HepG2 (cell line): Measurements from ENCODE around the gene GNMT. TPM values are rescaled to one million over a fixed set of nuclear protein-coding genes. Genes with fewer than 3 reads are reported as not detected.

Experiments
- DRAP1 ChIP-seq: IDR thresholded peaks from 2 replicates; pipeline ENCODE4 v1.6.1; 2016; ENCODE audit warnings: missing genetic modification reagents, missing compliant biosample characterization
- DZIP1 ChIP-seq: sonication (generic); formaldehyde crosslinking; IDR thresholded peaks from 2 replicates; pipeline ENCODE4 v1.5.0; 2020; ENCODE audit warnings: mild to moderate bottlenecking, missing genetic modification reagents
- FOXC1 ChIP-seq: sonication (generic); formaldehyde crosslinking; IDR thresholded peaks from 2 replicates; pipeline ENCODE4 v1.8.0; 2022; ENCODE audit warnings: mild to moderate bottlenecking, missing genetic modification reagents, borderline replicate concordance
- FOXM1 ChIP-seq: sonication (generic); formaldehyde crosslinking; IDR thresholded peaks from 2 replicates; pipeline ENCODE4 v1.5.0; 2020; ENCODE audit warnings: missing genetic modification reagents
- GLI4 ChIP-seq: sonication (generic); formaldehyde crosslinking; IDR thresholded peaks from 2 replicates; pipeline ENCODE4 v1.5.1; 2020; ENCODE audit warnings: missing genetic modification reagents, mild to moderate bottlenecking, moderate library complexity, borderline replicate concordance
- KDM5A ChIP-seq: fragments of 200-600 bp; sonication (generic); IDR thresholded peaks from 2 replicates; pipeline ENCODE4 v1.7.0; 2018; ENCODE audit warnings: antibody characterized with exemption, mild to moderate bottlenecking, low read length, borderline replicate concordance
- MXD3 ChIP-seq: IDR thresholded peaks from 2 replicates; pipeline ENCODE4 v1.6.1; 2016; ENCODE audit warnings: mild to moderate bottlenecking, missing biosample characterization, missing genetic modification reagents
- NCOA1 ChIP-seq: sonication (generic); formaldehyde crosslinking; IDR thresholded peaks from 2 replicates; pipeline ENCODE4 v1.9.0; 2021; ENCODE audit warnings: missing genetic modification reagents
- NONO ChIP-seq, 2 experiments: fragments of 450-650 bp in 1 of 2; sonication (generic) in 1 of 2; formaldehyde crosslinking in 1 of 2; IDR thresholded peaks in 1 of 2; conservative IDR thresholded peaks in 1 of 2; 2 replicates each; pipeline versions ENCODE4 v1.6.1 to v1.8.0; 2017 to 2022; ENCODE audit warnings: mild to moderate bottlenecking in 1 of 2, missing genetic modification reagents in 1 of 2, moderate library complexity in 1 of 2
- NR2C2 ChIP-seq: sonication (generic); formaldehyde crosslinking; IDR thresholded peaks from 2 replicates; pipeline ENCODE4 v1.4.0; 2020; ENCODE audit warnings: missing genetic modification reagents, mild to moderate bottlenecking, moderate library complexity, borderline replicate concordance
- PBX2 ChIP-seq: IDR thresholded peaks from 2 replicates; pipeline ENCODE4 v1.6.1; 2016; ENCODE audit warnings: control low read depth
- SALL1 ChIP-seq: sonication (generic); formaldehyde crosslinking; IDR thresholded peaks from 2 replicates; pipeline ENCODE4 v1.8.0; 2022; ENCODE audit warnings: mild to moderate bottlenecking, missing genetic modification reagents
- SNAPC5 ChIP-seq: sonication (generic); formaldehyde crosslinking; IDR thresholded peaks from 2 replicates; pipeline ENCODE4 v1.8.1; 2023; ENCODE audit warnings: mild to moderate bottlenecking, missing genetic modification reagents, borderline replicate concordance
- SYNCRIP ChIP-seq: fragments of 200-400 bp; formaldehyde crosslinking; IDR thresholded peaks from 2 replicates; pipeline ENCODE4 v1.6.1; 2018; ENCODE audit warnings: mild to moderate bottlenecking, low read depth, low read length; ENCODE audit not compliant: insufficient read depth
- TEAD2 ChIP-seq: sonication (generic); formaldehyde crosslinking; IDR thresholded peaks from 2 replicates; pipeline ENCODE4 v1.9.0; 2021; ENCODE audit warnings: missing genetic modification reagents
- U2AF1 ChIP-seq: fragments of 200-400 bp; formaldehyde crosslinking; optimal IDR thresholded peaks from 2 replicates; pipeline ENCODE3; 2017; ENCODE audit warnings: mild to moderate bottlenecking, low read depth, low read length
- ZBTB21 ChIP-seq: sonication (generic); formaldehyde crosslinking; IDR thresholded peaks from 2 replicates; pipeline ENCODE4 v1.4.0; 2020; ENCODE audit warnings: missing genetic modification reagents
- ZMAT5 ChIP-seq: sonication (generic); formaldehyde crosslinking; IDR thresholded peaks from 2 replicates; pipeline ENCODE4 v1.5.0; 2020; ENCODE audit warnings: mild to moderate bottlenecking, low read depth, missing genetic modification reagents, borderline replicate concordance
- ZNF24 ChIP-seq: fragments of 450-650 bp; IDR thresholded peaks from 2 replicates; pipeline ENCODE4 v1.6.1; 2017; ENCODE audit warnings: antibody characterized with exemption, mild to moderate bottlenecking
- ZNF550 ChIP-seq: sonication (generic); formaldehyde crosslinking; IDR thresholded peaks from 2 replicates; pipeline ENCODE4 v1.4.0; 2020; ENCODE audit warnings: mild to moderate bottlenecking, missing genetic modification reagents, borderline replicate concordance
- ZNF580 ChIP-seq: IDR thresholded peaks from 2 replicates; pipeline ENCODE4 v1.6.1; 2016; ENCODE audit warnings: low read depth, borderline replicate concordance
- ZSCAN20 ChIP-seq: sonication (generic); formaldehyde crosslinking; IDR thresholded peaks from 2 replicates; pipeline ENCODE4 v1.4.0; 2020; ENCODE audit warnings: missing genetic modification reagents, mild to moderate bottlenecking, borderline replicate concordance
- polyA plus RNA-seq, 8 experiments: library from polyadenylated mRNA; depleted of rRNA in 3 of 8; stranded (reverse) in 7 of 8; unstranded in 1 of 8; fragments of >200 nt; fragmentation: Illumina TruSeq in 4 of 8; extraction: Trizol in 4 of 8; gene quantifications; 2 replicates each; pipeline versions ENCODE4 v1.2.1 to v1.2.3, GENCODE V29; 2011 to 2016; ENCODE audit warnings: low read depth in 4 of 8, missing spikeins in 1 of 8, mixed read lengths in 1 of 8; ENCODE audit not compliant: insufficient read depth in 1 of 8
- total RNA-seq, 5 experiments: library from RNA; depleted of rRNA; stranded (reverse); fragments of >200 nt; fragmentation: Illumina TruSeq; extraction: Trizol; gene quantifications; 2 replicates each; pipeline ENCODE4 v1.2.3, GENCODE V29; 2016; ENCODE audit warnings: low read depth in 1 of 5

Gene GNMT
- total and polyA plus RNA-seq, 2 of the 13 experiments (the other 11 are each of a cell fraction or from before 2014, with no cell fraction given) = 2.8 to 7.0 TPM

GRCh38 chr6:42938987-42939809 is 21.4 kb upstream of the GNMT start (continued):
- TF ChIP-seq DZIP1 = no peak
- no peak; the same call in 1 of the 2 replicates for TF ChIP-seq ZBTB21 (CRISPR knock-in tag)
- 0 out of 2 replicates have a peak, but pooled peaks have one; percentile 14 for TF ChIP-seq ZSCAN20 (CRISPR knock-in tag)
- 0 out of 2 replicates have a peak, but pooled peaks have one; percentile 71 for TF ChIP-seq FOXC1
- no peak for TF ChIP-seq PBX2
- TF ChIP-seq ZNF550 = no peak
- TF ChIP-seq U2AF1 = no peak
- TF ChIP-seq NR2C2 (CRISPR knock-in tag) = peak; percentile 71; the same call in 1 of the 2 replicates
- no peak for TF ChIP-seq GLI4
- peak; percentile 97; the same call in 1 of the 2 replicates for TF ChIP-seq ZNF580 (CRISPR knock-in tag)
- peak; percentile 84; the same call in 1 of the 2 replicates for TF ChIP-seq NCOA1 (CRISPR knock-in tag)
- no peak for TF ChIP-seq ZMAT5 (CRISPR knock-in tag)
- TF ChIP-seq TEAD2 (CRISPR knock-in tag) = no peak
- TF ChIP-seq FOXM1 (CRISPR knock-in tag) = no peak
- TF ChIP-seq ZNF24 = no peak
- TF ChIP-seq SNAPC5 (CRISPR knock-in tag) = no peak
- TF ChIP-seq MXD3 = no peak
- peak; percentile 83 for TF ChIP-seq DRAP1
- TF ChIP-seq SALL1 (CRISPR knock-in tag) = peak; percentile 98
- no peak for TF ChIP-seq KDM5A
- TF ChIP-seq SYNCRIP = no peak
- TF ChIP-seq NONO (IDR thresholded peaks at IDR 0.05) = no peak
- peak; percentile 97 for TF ChIP-seq NONO (CRISPR knock-in tag; conservative IDR thresholded peaks at IDR 0.05)
